Muscle of back (tissue), 11 donors: Measurements from ENCODE around the gene SEMA4D. TPM values are rescaled to one million over a fixed set of nuclear protein-coding genes. Genes with fewer than 3 reads are reported as not detected.

Experiments used
- DNase-seq, 3 donors: peaks; one replicate each; pipeline versions ENCODE4 v3.0.0 to v3.0.0-alpha.2; 2013
- polyA plus RNA-seq, 10 donors: library from polyadenylated mRNA; unstranded; fragments of 120-200 nt; gene quantifications; one replicate each; pipeline ENCODE4 v1.2.1, GENCODE V29; 2013; ENCODE audit not compliant: insufficient read length in 10 of 10

The SEMA4D gene
- polyA plus RNA-seq, 10 donors, result 13.7 to 24.7 (median 21.4) TPM

DNA sequence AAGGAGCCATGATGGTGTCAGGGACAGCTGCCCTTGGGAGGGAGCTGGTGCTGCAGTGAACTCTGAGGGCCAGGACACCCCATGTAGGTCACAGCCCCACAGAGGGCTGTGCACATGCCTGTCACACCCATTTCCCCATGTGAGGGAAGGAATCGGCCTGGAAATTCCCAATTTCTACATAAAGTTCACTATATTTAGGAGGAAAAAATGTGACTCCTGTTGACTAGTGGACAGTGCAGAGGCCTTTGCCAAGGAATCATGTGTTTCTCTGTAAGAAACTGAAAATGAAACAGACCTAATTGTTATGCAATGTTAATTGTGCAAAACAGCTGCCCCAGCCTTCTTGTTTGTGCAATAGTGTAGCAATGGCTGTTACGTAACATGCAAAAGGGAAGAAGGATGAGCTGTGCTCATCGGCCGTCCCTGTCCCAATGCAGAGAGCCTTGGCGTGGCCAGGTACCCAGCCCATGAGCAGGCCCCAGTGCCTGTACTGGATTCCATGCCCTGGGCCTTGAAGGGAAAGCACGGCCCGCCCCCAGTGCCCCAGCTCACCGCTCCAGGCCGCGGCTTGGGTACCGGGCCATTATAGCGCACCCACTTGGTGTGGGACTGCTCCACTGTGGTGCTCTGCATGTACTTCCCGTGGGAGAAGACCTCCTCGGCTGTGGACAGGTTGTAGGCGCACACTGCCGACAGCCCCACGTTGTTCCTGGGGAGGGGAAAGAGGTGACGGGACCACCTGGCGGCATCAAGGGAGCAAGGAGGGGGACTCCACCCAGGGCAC, 109.6 kb downstream of the SEMA4D start:
- peak; percentile 36 to 55 (median 38) for DNase-seq

DNA sequence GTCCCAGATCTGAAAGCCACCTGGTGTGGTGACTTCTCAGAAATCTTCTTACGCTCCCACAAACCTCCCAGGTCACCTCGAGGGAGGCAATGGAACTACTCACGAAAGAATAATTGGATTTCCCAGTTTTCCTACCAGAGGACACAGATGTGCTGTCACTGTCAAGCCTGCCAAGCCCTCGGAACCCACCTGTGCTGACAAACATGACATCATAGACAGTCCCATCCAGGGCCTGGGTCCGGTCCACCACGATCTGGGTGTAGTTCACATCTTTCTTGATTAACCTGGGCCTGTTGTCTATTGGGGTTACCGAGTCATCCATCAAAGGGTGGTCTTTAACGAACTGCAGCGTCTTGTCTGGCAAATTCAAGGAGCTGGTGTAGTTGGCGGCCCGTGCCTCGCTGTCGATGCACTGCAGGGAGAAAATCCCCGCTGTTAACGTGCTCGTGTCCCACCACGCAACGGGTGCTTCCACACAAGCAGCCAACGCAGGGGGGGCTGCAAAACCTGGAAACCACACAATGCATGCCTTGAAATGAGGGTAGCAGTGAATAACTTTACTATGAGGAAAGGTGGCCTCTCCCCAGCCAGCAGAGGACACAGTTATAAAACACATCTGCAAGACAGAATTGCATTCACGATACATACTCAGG, 110.6 kb downstream of the SEMA4D start:
- no peak for DNase-seq

GRCh38 chr9:89386797-89387196, 111.1 kb downstream of the SEMA4D start:
- DNase-seq, result no peak

GRCh38 chr9:89386206-89386605, 111.7 kb downstream of the SEMA4D start:
- no peak for DNase-seq

- no peak for DNase-seq
Measured at GRCh38 chr9:89384783-89385182, 113.1 kb downstream of the SEMA4D start.

GRCh38 chr9:89383721-89384300, 114.1 kb downstream of the SEMA4D start:
- no peak for DNase-seq

- no peak for DNase-seq
Measured at GRCh38 chr9:89383030-89383720, 114.7 kb downstream of the SEMA4D start.

DNA sequence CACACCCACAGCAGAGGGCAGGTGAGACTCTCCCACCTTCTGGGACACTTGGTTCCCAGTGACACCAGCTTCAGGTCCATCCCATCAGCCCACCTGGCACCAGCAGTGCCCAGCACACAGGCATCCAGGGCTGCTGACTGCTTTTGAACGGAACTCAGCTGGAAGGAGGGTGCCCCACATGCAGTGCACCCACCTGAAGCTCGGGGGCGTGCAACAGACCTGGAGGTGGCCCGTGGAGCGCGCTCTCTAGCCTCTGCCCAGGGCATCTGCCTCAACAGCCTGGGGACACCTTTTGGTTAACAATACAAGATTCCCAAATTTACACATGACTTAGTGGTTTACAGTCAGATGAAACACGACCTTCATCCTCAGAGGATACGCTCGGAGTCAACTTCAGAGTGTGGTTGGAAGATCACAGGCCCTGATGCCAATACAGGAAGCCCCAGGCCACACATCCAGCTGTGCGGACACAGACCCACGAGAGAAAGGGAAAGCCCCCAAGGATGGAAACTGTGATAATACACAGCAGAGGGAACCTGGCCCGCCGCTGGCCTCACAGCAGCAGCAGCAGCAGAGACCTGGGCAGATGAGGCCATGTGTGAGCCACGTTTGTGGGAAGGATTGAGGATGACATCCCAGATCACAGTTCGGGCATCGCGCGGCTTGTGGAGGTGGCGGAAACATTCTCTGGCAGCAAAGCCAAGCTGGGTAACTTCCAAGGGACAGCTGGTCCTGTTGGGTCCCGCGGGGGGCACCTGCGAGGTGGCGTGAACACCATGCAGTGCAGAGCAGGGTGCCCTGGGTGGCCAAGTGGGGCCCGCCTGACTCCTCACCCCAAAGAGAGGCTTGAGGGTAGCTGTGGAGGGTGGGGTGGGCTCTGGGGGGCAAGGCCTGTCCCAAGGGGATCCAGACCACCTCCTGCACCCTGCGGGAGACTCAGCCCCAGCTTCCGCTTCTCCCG, 115.6 kb downstream of the SEMA4D start:
- no peak for DNase-seq

GRCh38 chr9:89381308-89381609, 116.7 kb downstream of the SEMA4D start:
- no peak for DNase-seq

GRCh38 chr9:89380437-89381307, 117.2 kb downstream of the SEMA4D start:
- DNase-seq, result no peak

DNA sequence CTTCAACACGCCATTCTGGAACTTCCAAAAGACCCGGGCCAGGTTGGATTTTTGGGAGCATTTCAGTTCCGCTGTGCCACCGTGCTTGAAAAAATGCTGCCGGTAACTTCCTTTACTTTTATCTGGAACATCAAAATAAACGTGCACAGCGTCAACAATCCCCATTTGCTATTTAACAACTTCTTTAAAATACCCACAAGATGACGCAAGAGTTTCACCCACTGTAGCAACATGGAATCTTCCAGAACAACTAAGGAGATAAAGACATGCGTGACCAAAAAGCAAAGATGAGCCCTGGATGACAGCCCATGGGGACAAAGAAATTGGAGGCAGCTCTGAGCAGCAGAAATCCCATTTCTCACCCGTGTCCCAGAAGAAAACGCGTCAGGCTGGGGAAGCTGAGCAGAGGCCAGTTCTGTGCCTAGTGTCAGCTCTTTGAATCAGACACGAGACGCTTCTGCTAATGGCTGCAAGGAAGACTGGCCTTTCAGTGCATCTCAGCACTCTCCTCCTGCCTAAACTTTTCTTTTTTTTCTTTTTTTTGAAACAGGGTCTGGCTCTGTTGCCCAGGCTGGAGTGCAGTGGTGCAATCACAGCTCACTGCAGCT, 118.3 kb downstream of the SEMA4D start:
- DNase-seq, result no peak

GRCh38 chr9:89379031-89379430, 118.9 kb downstream of the SEMA4D start:
- no peak for DNase-seq

DNA sequence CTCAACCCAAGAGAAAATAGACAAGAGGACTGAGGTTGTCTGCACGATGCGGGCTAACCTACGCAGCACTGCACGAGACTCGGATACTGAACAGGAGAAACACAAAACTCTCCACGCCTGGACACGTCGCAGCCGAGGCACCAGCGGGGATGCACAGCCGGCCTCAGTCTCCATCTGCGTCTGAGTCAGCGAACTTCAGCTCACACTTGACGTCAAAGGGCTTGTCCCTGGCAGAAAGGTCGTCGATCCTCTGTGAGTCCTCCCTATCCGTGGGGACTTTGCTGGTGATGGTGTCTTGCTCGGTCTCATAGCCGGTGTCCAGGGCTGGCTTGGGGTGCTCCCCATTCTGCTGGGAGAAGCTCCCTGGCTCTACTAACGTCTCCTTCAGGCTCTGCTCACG, 119.4 kb downstream of the SEMA4D start:
- no peak for DNase-seq

DNA sequence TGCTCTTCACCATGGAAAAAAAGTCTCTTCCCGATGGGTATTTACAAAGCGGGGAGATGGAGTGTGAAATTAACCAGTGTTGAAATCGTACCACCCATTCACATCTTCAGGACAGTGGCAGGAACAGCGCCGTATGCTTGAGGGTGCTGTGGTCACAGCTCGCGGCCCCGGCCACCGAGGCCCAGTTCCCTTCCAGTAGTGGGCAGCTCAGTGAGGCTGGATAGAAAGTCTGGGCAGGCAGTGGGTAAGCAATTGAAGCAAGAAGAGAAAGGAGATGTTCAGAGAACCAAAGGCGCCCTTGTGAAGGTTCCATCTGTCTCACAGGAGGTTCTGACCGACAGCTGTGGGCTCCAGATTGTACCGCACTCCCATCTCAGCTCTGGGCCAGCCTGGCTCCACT, 120.5 kb downstream of the SEMA4D start:
- no peak for DNase-seq

DNA sequence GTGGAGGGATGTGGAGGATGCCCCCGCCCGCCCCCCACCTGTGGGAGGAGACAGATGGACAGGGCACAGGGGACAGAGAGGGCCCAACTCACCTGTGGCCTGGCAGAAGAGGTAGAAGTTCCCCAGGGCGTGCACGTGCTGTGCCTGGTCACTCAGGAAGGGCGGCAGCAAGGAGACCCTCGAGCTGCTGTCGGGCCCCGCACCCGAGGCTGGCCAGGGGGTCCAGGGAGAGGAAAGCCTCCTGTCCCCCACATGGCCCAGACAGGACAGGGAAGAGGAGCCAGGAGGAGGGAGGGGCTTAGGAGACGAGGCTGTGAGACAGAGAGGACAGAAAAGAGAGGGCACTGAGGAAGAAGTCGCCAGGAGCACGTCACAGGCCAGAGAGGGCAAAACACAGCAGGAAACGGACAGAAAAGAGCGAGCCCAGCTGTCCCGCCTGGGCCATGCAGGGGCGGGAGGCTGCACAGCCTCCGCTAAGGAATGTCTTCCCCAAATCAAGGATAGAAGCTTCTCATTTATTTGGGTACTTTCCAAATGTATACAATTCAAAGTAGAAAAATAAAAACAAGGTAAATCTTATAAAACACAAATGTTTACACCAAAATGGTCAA, 121.1 kb downstream of the SEMA4D start:
- no peak for DNase-seq

GRCh38 chr9:89376286-89376685, 121.6 kb downstream of the SEMA4D start:
- no peak for DNase-seq

DNA sequence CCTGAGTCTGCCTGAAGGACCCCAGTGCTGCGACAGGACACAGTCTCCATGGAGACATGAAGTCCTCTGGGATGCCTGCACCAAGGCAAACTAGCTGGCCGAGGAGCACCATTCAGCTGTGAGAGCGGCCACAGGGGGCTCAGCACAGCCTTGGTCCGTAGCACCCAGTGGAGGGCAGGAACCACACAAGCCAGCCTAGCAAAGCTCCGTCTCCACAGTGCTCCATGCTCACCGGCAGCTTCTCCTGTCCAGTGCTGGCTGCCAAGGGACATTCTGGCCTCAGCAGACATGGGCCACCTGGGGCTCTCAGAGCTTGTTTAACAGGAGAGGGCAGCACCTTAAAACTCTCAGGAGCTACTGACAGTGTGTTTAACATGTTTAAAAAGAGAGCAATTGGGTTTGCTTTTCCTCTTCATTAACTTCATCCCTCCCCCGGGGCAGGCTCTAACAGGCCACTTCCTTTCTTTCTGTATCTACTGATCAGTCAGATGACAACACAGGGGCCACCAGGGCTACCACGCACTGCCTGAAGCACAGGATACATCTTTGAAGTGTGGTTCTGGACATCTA, 122.6 kb downstream of the SEMA4D start:
- DNase-seq, result no peak

DNA sequence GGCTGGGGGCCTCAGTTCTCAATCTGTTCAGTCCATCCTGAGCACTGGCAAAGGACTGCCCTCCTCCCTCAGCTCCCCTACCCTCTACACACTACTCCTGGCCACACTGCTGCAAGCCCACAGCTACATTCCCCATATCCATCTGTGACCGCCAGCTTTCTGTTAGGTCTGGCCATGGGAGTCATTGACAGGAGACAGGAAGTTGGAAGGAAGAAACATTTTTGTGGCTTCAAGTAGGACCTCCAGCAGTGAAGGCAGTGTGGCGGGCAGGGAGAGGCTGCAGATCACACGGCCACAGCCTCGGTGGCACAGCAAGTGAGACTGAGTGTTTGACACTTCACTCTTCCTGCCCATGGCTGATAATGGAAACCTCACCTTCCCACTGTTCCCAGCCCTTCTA, 123.7 kb downstream of the SEMA4D start:
- peak in 1 of 3 donors; percentile 33 for DNase-seq

GRCh38 chr9:89372979-89373378, 124.9 kb downstream of the SEMA4D start:
- no peak for DNase-seq
